HFFc6 (cell line): ENCODE data around the gene RPH3AL. TPM values are rescaled to one million over a fixed set of nuclear protein-coding genes. Genes with fewer than 3 reads are reported as not detected.

Experiments
- DNase-seq: peaks from one replicate; pipeline ENCODE4 v3.0.0-alpha.2; 2018
- H3K27ac Mint-ChIP-seq: 2 replicates; pipeline ENCODE4 v1.8.0; 2020; ENCODE audit warnings: mild to moderate bottlenecking, mixed read lengths
- H3K27me3 Mint-ChIP-seq: 2 replicates; pipeline ENCODE4 v1.8.0; 2021; ENCODE audit warnings: mild to moderate bottlenecking, moderate library complexity, mixed read lengths; ENCODE audit not compliant: insufficient read depth
- H3K36me3 Mint-ChIP-seq: 2 replicates; pipeline ENCODE4 v1.8.0; 2021; ENCODE audit warnings: low read depth, mixed read lengths
- H3K4me1 Mint-ChIP-seq: 2 replicates; pipeline ENCODE4 v1.8.0; 2020; ENCODE audit warnings: low read depth, mixed read lengths
- H3K4me3 Mint-ChIP-seq: 2 replicates; pipeline ENCODE4 v1.8.0; 2020; ENCODE audit warnings: mild to moderate bottlenecking, moderate library complexity, mixed read lengths
- H3K9me3 Mint-ChIP-seq: 2 replicates; pipeline ENCODE4 v1.8.0; 2020; ENCODE audit warnings: mild to moderate bottlenecking, mixed read lengths
- total RNA-seq, 6 experiments: library from RNA; stranded (reverse); fragmentation: NEBNext Ultra II Directional; extraction: Animal tissue kit (Norgen Biotek cat#: 25700); gene quantifications; 2 replicates in 1 of 6; 3 replicates in 5 of 6; pipeline ENCODE4 v1.2.3, GENCODE V29; 2021
- TF ChIP-seq, protein P1 (sequence below): fragments of 200-600 bp; sonication (generic); IDR thresholded peaks from 2 replicates; pipeline ENCODE4 v1.5.0; 2021; ENCODE audit warnings: antibody characterized with exemption, mild to moderate bottlenecking

RPH3AL gene
- total RNA-seq, 6 experiments from 2014 or later = 1.4 to 2.4 (median 2.0) TPM

DNA sequence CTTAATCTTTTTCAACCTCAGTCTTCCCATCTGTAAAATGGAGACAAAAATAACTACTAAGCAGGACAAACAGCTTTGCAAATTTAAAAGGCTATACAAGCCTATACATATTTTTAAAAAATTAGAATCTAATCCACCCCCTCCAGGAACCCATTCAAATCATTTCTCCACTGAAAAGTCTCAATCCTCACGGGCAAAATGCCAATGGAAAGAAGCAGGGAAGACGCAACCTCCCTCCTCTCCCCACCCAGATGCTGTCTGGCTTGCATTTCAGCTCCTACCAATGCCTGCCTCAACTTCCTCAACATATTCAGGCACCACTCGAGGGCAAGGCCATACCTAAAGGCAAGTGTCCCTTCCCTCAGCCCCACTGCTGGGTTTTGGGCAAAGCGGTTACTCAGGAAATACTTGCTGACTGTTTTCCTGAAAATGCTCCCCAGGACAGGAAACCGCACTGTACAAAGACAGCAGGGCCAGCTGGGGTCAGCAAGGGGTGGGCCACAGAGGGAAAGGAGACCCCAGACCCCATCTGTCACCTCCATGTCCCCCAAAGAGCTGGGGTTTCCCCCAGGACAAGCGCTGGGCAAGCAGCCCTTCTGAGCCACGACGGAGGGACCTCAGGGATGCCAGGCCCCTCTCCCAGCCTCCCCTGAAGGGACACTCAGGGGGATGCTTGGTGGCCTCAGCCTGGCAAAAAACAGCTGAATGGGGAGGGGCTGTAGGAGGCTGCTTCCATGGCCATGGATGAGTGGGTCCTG lies 123.5 kb downstream of the RPH3AL start:
- Mint-ChIP-seq H3K4me1 (peaks cover 6% of the 10 kb centered on the region), H3K27ac (no peak overlapping the region; the same call in 1 of the 2 replicates)

GRCh38 chr17:227946-228615 lies 124.5 kb downstream of the RPH3AL start:
- TF ChIP-seq, protein P1, sequence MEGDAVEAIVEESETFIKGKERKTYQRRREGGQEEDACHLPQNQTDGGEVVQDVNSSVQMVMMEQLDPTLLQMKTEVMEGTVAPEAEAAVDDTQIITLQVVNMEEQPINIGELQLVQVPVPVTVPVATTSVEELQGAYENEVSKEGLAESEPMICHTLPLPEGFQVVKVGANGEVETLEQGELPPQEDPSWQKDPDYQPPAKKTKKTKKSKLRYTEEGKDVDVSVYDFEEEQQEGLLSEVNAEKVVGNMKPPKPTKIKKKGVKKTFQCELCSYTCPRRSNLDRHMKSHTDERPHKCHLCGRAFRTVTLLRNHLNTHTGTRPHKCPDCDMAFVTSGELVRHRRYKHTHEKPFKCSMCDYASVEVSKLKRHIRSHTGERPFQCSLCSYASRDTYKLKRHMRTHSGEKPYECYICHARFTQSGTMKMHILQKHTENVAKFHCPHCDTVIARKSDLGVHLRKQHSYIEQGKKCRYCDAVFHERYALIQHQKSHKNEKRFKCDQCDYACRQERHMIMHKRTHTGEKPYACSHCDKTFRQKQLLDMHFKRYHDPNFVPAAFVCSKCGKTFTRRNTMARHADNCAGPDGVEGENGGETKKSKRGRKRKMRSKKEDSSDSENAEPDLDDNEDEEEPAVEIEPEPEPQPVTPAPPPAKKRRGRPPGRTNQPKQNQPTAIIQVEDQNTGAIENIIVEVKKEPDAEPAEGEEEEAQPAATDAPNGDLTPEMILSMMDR = no peak
- no peak for DNase-seq
- peaks cover 6% of the 10 kb centered on the region for H3K4me1 Mint-ChIP-seq
- no peak overlapping the region for H3K27ac Mint-ChIP-seq
- H3K9me3 Mint-ChIP-seq = no peaks in the 10 kb centered on the region
- no peak overlapping the region for H3K4me3 Mint-ChIP-seq
- no peaks in the 10 kb centered on the region for H3K36me3 Mint-ChIP-seq
- H3K27me3 Mint-ChIP-seq = peaks cover 24% of the 10 kb centered on the region

More for the DNA sequence above, 123.5 kb downstream of the RPH3AL start:
- Mint-ChIP-seq H3K4me3 (no peak overlapping the region), H3K9me3 (no peaks in the 10 kb centered on the region), H3K36me3 (no peaks in the 10 kb centered on the region), H3K27me3 (peaks cover 22% of the 10 kb centered on the region)
- TF ChIP-seq, protein P1 = no peak
- no peak for DNase-seq

- Mint-ChIP-seq H3K36me3 (no peaks in the 10 kb centered on the region), H3K27me3 (peaks cover 24% of the 10 kb centered on the region), H3K4me1 (peaks cover 6% of the 10 kb centered on the region), H3K27ac (no peak overlapping the region), H3K4me3 (no peak overlapping the region), H3K9me3 (no peaks in the 10 kb centered on the region)
- TF ChIP-seq, protein P1 = no peak
- DNase-seq = no peak
Observed at GRCh38 chr17:227078-227945, 125.3 kb downstream of the RPH3AL start.

GRCh38 chr17:226108-227077 lies 126.2 kb downstream of the RPH3AL start:
- no peak for DNase-seq
- H3K4me3 Mint-ChIP-seq = no peak overlapping the region
- H3K4me1 Mint-ChIP-seq = peaks cover 6% of the 10 kb centered on the region
- H3K36me3 Mint-ChIP-seq = no peaks in the 10 kb centered on the region
- H3K27ac Mint-ChIP-seq = no peak overlapping the region
- H3K9me3 Mint-ChIP-seq = no peaks in the 10 kb centered on the region
- TF ChIP-seq, protein P1 = no peak
- peaks cover 25% of the 10 kb centered on the region for H3K27me3 Mint-ChIP-seq
